Measurements from ENCODE around the gene TNFAIP3. TPM values are rescaled to one million over a fixed set of nuclear protein-coding genes. Genes with fewer than 3 reads are reported as not detected.

Gene TNFAIP3
- total RNA-seq, 1 donor from 2014 or later = 16.8 TPM

DNA sequence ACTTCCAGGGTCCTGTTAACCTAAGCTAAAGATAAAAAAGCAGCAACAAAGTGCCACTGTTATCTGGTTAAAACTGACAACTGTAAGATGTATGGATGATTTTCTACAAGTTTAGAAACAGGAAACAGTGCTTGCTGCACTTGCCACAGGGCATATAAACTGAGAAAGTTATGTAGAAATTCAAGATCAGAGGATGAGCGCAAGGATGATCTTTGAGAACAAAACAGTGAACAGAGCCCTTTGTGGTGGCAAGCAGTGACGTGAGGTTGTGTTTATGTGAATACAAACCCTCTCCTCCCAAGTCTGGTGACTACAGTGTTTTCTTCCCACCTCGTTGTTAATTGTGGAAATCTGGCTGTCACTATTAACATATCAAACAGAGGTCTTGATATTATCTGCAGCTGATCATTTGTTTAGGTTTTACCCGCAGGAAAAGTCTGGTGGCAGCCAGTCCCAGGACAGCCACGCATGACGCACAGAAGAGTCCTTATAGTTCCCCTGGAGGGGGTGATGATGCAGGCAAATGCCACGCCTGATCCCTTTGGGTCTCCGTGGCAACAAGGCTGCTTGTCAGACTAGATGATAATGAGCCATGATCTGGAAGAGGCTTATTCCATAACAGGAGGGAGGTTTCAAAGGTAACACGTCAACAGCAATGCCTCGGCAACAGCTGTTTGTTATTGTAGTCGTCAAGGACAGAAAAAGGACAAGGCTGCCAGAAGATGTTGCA, 43.1 kb upstream of the TNFAIP3 start:
- H3K9me3 ChIP-seq (ENCODE audit: insufficient read depth, low read depth, low read length) = no peaks in the 10 kb centered on the region
- H3K36me3 Mint-ChIP-seq (ENCODE audit: low read depth, unreplicated experiment) = no peaks in the 10 kb centered on the region
- H4K20me1 ChIP-seq (ENCODE audit: insufficient read depth, low read length) = no peaks in the 10 kb centered on the region
- no peaks in the 10 kb centered on the region for H3K79me2 ChIP-seq (ENCODE audit: insufficient read depth, low read length)
- H3K4me1 Mint-ChIP-seq (ENCODE audit: low read depth, unreplicated experiment) = peaks cover 7% of the 10 kb centered on the region
- no peaks in the 10 kb centered on the region for H3K9me3 Mint-ChIP-seq (ENCODE audit: unreplicated experiment)
- no peaks in the 10 kb centered on the region for H3K27me3 Mint-ChIP-seq (ENCODE audit: low read depth, unreplicated experiment)
- no peaks in the 10 kb centered on the region for H3K36me3 ChIP-seq (ENCODE audit: insufficient read depth, low read length)
- TF ChIP-seq, protein P1, sequence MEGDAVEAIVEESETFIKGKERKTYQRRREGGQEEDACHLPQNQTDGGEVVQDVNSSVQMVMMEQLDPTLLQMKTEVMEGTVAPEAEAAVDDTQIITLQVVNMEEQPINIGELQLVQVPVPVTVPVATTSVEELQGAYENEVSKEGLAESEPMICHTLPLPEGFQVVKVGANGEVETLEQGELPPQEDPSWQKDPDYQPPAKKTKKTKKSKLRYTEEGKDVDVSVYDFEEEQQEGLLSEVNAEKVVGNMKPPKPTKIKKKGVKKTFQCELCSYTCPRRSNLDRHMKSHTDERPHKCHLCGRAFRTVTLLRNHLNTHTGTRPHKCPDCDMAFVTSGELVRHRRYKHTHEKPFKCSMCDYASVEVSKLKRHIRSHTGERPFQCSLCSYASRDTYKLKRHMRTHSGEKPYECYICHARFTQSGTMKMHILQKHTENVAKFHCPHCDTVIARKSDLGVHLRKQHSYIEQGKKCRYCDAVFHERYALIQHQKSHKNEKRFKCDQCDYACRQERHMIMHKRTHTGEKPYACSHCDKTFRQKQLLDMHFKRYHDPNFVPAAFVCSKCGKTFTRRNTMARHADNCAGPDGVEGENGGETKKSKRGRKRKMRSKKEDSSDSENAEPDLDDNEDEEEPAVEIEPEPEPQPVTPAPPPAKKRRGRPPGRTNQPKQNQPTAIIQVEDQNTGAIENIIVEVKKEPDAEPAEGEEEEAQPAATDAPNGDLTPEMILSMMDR (IDR thresholded peaks at IDR 0.05; ENCODE audit: insufficient read depth, low read depth, low read length) = no peak
- no peak for TF ChIP-seq EZH2 (IDR thresholded peaks at IDR 0.05; ENCODE audit: insufficient read depth, low read length)
- peak overlapping the region; percentile 22 for H3K27ac ChIP-seq (ENCODE audit: low read depth, low read length)
- no peak overlapping the region for H3K4me3 Mint-ChIP-seq (ENCODE audit: unreplicated experiment)
- peak overlapping the region; percentile 50 for H3K27ac Mint-ChIP-seq (ENCODE audit: unreplicated experiment)
- H3K9ac ChIP-seq (ENCODE audit: low read length) = peak overlapping the region; percentile 62
- FAIRE-seq = no peak
- DNase-seq (ENCODE audit: low read depth) = peak; percentile 72
- no peak overlapping the region for H3K4me3 ChIP-seq (ENCODE audit: insufficient read depth, low read depth, low read length)
- H3K4me1 ChIP-seq (ENCODE audit: insufficient read depth, low read length) = peaks cover 7% of the 10 kb centered on the region
- H3K27me3 ChIP-seq (ENCODE audit: insufficient read depth, low read length) = no peaks in the 10 kb centered on the region
- H2AFZ ChIP-seq (ENCODE audit: low read depth, low read length) = peak overlapping the region; percentile 51
- peak overlapping the region; percentile 46 for H3K4me2 ChIP-seq (ENCODE audit: low read length)

DNA sequence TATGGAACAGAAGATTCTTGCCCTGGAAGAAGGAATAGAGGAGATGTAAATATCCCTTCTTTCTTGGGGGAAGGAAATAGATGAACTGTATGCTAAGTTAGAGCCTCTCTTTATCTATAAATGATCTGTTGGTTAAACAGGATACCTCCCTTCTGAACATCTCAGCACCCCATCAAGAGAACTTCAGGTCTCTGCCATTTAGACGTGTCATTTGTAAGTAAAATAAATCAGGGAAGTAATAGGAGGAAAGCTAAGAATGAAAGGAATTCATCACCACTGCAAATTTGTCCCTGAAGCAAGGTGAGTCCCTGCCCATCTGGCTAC, 42.5 kb upstream of the TNFAIP3 start:
- no peaks in the 10 kb centered on the region for H3K79me2 ChIP-seq (ENCODE audit: insufficient read depth, low read length)
- peaks cover 9% of the 10 kb centered on the region for H3K4me1 ChIP-seq (ENCODE audit: insufficient read depth, low read length)
- Mint-ChIP-seq H3K27me3 (ENCODE audit: low read depth, unreplicated experiment) (no peaks in the 10 kb centered on the region), H3K4me1 (ENCODE audit: low read depth, unreplicated experiment) (peaks cover 11% of the 10 kb centered on the region), H3K4me3 (ENCODE audit: unreplicated experiment) (no peak overlapping the region), H3K27ac (ENCODE audit: unreplicated experiment) (no peak overlapping the region), H3K36me3 (ENCODE audit: low read depth, unreplicated experiment) (no peaks in the 10 kb centered on the region), H3K9me3 (ENCODE audit: unreplicated experiment) (no peaks in the 10 kb centered on the region)
- H3K9ac ChIP-seq (ENCODE audit: low read length) = peak overlapping the region; percentile 62
- no peak overlapping the region for H2AFZ ChIP-seq (ENCODE audit: low read depth, low read length)
- no peaks in the 10 kb centered on the region for H3K36me3 ChIP-seq (ENCODE audit: insufficient read depth, low read length)
- TF ChIP-seq, protein P1 (IDR thresholded peaks at IDR 0.05; ENCODE audit: insufficient read depth, low read depth, low read length) = no peak
- no peak for TF ChIP-seq EZH2 (IDR thresholded peaks at IDR 0.05; ENCODE audit: insufficient read depth, low read length)
- FAIRE-seq = no peak
- H3K4me3 ChIP-seq (ENCODE audit: insufficient read depth, low read depth, low read length) = no peak overlapping the region
- peak overlapping the region; percentile 46 for H3K4me2 ChIP-seq (ENCODE audit: low read length)
- H3K27me3 ChIP-seq (ENCODE audit: insufficient read depth, low read length) = no peaks in the 10 kb centered on the region
- H3K9me3 ChIP-seq (ENCODE audit: insufficient read depth, low read depth, low read length) = no peaks in the 10 kb centered on the region
- no peaks in the 10 kb centered on the region for H4K20me1 ChIP-seq (ENCODE audit: insufficient read depth, low read length)
- DNase-seq (ENCODE audit: low read depth) = no peak
- H3K27ac ChIP-seq (ENCODE audit: low read depth, low read length) = no peak overlapping the region

DNA sequence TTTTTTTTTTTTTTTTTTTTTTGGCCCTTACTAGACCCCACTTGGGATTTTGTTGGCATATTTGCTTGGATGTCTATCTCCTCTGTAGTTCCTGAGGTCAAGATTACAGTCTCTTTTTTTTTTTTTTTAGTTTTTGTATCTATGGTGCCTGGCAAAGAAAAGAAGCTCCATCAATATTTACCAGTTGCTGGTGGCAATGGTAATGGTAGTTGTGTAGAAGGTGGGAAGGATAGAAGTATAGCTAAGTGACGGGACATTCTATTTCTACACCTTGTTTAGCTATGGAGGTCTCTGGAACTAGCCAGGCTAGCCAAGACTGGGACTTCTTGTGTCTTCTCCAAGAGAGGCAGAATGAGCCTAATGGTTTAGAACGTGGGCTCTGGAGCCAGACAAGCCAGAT, 42.2 kb upstream of the TNFAIP3 start:
- no peak overlapping the region for H3K4me2 ChIP-seq (ENCODE audit: low read length)
- no peak overlapping the region for H2AFZ ChIP-seq (ENCODE audit: low read depth, low read length)
- no peaks in the 10 kb centered on the region for H3K27me3 ChIP-seq (ENCODE audit: insufficient read depth, low read length)
- no peaks in the 10 kb centered on the region for H3K79me2 ChIP-seq (ENCODE audit: insufficient read depth, low read length)
- no peak overlapping the region for H3K4me3 ChIP-seq (ENCODE audit: insufficient read depth, low read depth, low read length)
- Mint-ChIP-seq H3K4me3 (ENCODE audit: unreplicated experiment) (no peak overlapping the region), H3K27ac (ENCODE audit: unreplicated experiment) (no peak overlapping the region), H3K27me3 (ENCODE audit: low read depth, unreplicated experiment) (no peaks in the 10 kb centered on the region), H3K36me3 (ENCODE audit: low read depth, unreplicated experiment) (no peaks in the 10 kb centered on the region), H3K9me3 (ENCODE audit: unreplicated experiment) (no peaks in the 10 kb centered on the region), H3K4me1 (ENCODE audit: low read depth, unreplicated experiment) (peaks cover 11% of the 10 kb centered on the region)
- no peak overlapping the region for H3K27ac ChIP-seq (ENCODE audit: low read depth, low read length)
- H3K36me3 ChIP-seq (ENCODE audit: insufficient read depth, low read length) = no peaks in the 10 kb centered on the region
- H3K9ac ChIP-seq (ENCODE audit: low read length) = no peak overlapping the region
- H3K4me1 ChIP-seq (ENCODE audit: insufficient read depth, low read length) = peaks cover 13% of the 10 kb centered on the region
- TF ChIP-seq, protein P1 (IDR thresholded peaks at IDR 0.05; ENCODE audit: insufficient read depth, low read depth, low read length) = no peak
- TF ChIP-seq EZH2 (IDR thresholded peaks at IDR 0.05; ENCODE audit: insufficient read depth, low read length) = no peak
- no peaks in the 10 kb centered on the region for H3K9me3 ChIP-seq (ENCODE audit: insufficient read depth, low read depth, low read length)
- H4K20me1 ChIP-seq (ENCODE audit: insufficient read depth, low read length) = no peaks in the 10 kb centered on the region
- no peak for FAIRE-seq
- DNase-seq (ENCODE audit: low read depth) = no peak

All from astrocyte (in vitro differentiated cells and primary cell).